EH (cell line): ENCODE measurements around the gene ATG7.
"Not testable (repeated sequence)": the region's sequence is repeated elsewhere in the genome, so short reads cannot be mapped to it uniquely, and the experiment has no call there.

Experiments used
- DNase-seq: peaks from one replicate; pipeline ENCODE4 v3.0.0-alpha.2; 2015; ENCODE audit warnings: low read depth

The ATG7 gene

GRCh38 chr3:11568503-11569155 is 296.4 kb downstream of the ATG7 start:
- peak; percentile 98 for DNase-seq

GRCh38 chr3:11569156-11569741 is 297.1 kb downstream of the ATG7 start:
- DNase-seq = no peak

- no peak for DNase-seq
These were observed 298.1 kb downstream of the ATG7 start for GRCh38 chr3:11570251-11570650.

DNA sequence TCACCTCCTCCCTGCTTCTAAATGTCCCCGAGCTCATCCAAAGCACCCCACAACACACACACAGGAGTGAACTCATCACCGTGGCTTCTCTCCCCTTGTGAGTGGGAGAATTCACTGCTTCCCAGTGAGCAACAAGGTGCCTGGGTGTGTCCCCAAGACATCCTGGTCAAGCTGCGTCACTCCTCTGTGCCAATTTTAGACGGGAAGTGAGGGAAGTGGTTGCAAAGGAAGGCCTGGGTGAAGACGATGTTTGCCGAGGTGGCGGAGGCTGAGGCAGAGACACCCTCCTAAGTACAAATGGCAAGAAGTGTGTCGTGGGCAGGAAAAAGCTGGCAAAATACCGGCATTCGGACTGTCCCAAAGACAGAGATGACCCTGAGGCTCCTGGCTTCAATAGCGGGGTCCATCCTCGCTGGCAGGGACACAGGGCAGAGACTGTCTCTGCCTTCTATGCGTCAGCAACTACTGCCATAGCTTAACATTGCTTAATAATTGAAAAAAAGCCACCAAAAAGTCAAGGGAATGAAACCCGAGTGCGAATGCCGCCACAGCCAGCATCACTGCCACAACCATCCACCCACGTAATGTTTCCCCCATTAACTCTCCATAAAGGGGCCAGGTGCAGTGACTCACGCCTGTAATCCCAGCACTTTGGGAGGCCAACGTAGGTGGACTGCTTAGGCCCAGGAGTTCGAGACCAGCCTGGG is 298.7 kb downstream of the ATG7 start:
- DNase-seq = peak; percentile 65

DNA sequence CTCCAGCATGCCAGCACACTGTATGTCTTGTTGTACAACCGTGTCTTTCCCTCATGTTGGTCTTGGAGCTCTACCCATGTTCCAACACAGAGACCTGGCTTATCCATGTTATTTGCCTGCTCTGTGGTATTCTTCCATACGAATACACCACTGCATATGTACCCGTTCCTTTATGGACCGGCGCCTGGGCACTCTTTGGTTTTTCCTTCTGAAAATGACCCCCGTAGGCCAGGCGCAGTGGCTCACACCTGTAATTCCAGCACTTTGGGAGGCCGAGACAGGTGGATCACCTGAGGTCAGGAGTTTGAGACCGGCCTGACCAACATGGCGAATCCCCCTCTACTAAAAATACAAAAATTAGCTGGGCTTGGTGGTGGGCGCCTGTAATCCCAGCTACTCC is 300.5 kb downstream of the ATG7 start:
- not testable (repeated sequence) for DNase-seq

DNA sequence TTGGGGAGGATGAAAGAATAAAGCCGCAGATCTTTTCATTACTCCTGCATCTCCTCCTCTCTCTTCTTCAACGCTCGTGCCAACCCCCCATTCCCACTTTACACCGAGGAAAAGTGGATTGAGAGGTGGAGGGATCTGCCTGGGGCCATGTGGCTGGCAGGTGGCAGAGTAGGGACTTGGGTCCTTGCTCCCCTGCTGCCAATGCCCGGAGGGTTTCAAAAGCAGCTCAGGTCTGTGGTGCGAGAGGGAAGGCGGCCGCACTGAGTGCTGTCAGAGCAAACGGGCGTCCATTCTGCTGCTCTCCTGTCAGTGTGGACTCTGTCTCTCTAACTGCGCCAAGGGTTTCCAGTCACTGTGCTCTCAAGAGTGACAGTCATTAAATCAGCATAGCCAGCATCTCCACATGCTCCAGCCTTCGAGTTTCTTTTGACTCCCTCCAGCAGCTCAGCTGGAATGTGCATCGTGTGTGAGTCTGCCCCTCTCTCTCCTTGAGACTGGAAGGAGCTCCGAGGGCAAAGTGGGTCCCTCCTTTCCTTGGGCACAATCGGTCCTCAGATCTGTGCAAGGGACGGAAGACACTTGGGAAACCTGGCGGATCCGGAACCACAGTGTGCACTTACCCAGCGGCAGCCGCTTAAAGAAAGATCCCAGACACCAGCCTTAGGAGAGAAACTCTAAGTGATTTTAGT is 302.9 kb downstream of the ATG7 start:
- DNase-seq = no peak

DNA sequence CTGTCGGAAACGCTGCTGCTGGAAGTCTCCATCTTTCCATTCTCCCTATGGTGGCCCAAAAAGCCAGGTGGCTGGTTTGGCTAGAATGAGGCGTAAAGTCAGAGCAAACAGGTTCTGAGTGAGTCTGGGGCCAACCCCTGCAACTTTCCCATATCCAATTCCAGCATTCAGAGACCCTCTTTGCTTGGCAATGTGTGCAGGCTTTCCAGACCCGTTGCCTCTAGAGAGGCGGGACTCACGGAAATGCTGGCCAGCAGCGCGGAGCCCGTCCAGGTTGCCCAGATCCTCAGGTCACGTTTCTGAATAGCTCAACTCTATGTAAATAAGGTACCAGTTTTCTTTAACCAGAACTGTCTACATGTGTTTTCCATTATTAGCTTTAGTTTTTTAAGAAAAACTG is 303.5 kb downstream of the ATG7 start:
- DNase-seq = no peak

- no peak for DNase-seq
These were observed 304.3 kb downstream of the ATG7 start for GRCh38 chr3:11576453-11576852.

GRCh38 chr3:11578169-11578568 is 306.0 kb downstream of the ATG7 start:
- DNase-seq = no peak

GRCh38 chr3:11580645-11581044 is 308.4 kb downstream of the ATG7 start:
- no peak for DNase-seq

DNA sequence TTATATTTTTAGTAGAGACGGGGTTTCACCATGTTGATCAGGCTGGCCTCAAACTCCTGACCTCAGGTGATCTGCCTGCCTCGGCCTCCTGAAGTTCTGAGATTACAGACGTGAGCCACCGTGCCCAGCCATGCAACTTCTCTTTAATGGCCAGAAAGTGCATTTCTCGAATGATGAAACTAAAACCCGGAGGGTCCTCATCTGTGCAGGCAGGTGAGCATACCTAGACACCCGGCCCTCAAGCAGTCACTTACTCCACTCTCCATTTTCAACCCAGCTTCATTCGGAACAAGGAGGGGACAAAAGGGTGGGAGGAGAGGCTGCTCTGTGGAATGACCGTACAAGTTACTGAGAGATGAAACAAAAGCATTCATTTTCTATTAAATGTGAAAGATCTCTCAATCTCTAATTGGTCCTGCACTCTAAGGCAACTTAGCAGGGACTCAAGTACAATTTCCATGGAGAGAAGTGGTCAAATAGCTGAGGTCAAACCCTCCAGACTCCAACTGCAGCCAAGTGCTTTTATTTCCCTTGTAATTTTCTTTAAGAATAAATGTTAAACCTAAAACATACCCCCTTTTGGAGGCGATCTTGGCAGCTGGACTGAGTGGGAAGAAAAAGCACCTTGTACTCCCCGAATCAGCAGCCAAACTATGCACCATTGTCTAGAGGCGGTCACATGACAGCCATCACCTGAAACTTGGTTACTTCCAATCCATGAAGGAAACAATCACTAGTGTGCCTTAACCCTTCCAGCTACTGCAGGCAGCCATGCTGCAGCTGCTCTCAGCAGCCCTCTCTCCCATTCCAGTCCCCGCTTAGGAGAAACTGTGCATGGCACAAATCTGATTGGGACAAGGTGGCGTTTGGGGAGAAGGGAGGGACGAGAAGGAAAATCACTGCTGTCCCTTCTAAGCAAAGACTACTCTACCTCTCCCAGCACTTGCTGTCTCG is 309.3 kb downstream of the ATG7 start:
- DNase-seq = no peak

DNA sequence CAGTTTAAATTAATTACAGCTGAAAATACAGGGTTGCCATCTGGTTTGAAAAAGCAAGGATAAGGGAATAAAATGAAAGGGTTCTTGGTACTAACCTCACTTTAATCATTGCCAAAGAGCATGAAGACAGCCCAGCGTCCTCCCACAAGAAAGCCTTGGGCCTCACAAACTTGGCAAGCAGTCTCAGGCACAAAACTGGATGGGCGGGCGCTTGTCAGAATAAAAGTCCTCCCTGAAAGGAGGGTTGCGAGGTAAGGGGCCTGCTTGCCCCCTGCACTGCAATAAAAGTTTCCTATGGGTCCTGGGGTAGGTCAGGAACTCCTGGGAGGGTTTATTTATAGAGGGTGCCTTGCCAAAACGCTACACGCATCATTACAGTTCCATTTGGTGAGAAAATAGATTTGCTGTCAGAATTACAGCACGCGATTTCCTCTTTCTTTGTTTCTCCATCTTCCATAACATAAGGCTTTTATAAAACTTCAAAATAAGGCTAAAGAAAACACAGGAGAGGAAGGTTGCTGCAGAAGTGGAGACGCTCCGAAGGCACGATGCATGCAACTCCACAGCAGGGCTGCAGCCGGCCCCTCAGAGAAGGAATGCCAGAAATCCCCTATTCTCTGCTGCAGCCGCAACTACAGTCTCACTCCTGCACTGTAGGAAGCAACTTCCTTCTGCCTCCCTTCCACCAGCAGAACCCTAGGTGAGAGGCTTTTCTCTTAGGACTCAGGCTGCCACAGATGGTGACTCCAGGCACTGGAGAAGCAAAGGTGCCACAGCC is 310.2 kb downstream of the ATG7 start:
- peak; percentile 91 for DNase-seq

- DNase-seq = peak; percentile 34
These were observed 311.0 kb downstream of the ATG7 start for GRCh38 chr3:11583235-11583634.

DNA sequence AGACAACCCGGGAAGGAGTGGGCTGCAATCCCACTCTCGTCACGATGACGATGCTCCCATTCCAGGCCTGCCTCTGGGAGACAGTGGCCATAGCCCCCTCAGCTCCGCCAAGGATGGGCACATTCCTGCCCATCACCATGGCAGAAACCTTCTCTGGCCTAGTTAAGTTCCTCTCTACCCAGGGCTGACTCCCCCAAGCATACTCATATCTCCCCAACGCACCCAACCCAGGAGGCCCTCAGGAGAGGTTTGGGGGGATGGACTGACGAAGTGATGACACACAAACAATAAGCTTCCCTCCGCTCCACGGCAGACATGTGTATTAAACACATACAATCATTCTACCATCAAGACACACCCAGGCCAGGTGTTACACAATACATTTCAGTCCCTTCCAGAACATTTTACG is 311.4 kb downstream of the ATG7 start:
- peak; percentile 34 for DNase-seq

DNA sequence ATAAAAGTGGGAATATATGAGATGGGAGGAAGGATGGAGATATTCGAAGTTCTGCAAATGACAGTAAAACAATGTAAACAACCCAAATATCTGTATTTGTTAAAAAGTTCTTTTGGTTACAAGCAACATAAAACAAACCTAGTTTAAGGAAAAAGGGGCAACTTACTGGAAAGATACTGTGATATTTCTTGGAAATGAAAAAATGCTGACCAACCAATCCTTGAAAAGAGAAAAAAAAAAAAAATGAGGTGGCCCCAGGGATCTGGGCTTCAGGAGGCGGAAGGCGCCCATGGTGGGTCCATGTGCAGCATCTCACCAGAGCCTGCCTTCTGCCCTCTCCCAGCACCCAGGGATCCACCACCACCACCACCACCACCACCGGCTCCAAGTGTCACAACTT is 312.4 kb downstream of the ATG7 start:
- no peak for DNase-seq

DNA sequence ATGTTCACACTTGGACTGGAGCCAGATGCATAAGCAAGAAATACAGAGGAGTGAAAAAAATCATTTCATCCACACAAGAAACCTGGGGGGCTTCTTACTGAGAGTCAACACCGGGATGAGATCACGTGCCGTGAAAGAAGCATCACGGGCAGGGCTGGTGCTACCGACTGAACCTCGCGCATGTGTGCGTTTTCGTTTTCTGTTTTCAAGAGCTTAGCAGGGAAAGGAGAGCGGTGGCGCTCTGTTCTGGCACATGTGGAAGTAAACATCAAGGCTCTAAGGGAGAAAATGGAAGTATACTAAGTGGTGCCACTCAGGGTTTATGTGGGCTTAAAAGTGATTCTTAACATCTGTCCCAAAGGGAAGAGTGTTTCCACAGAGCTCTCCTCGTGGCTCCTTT is 315.6 kb downstream of the ATG7 start:
- DNase-seq = peak; percentile 44

DNA sequence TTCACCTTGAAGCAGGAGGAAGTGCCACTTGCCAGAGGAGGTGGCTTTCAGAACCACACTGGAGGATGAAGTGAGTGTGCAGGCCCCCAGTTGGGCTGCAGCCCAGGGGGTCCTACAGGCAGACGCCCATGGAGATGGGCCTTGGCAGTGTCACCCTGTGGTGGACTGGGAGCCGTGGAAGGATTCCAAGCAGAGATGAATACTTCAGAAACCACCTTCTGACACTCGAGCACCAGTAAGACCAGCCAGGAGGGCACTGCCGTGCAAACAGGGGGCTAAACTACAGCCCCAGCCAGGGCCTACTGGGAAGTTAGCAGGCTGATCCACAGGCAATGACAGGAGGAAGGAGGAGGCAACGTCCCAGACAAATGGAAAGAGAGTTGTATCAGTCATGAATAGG is 316.1 kb downstream of the ATG7 start:
- no peak for DNase-seq

DNA sequence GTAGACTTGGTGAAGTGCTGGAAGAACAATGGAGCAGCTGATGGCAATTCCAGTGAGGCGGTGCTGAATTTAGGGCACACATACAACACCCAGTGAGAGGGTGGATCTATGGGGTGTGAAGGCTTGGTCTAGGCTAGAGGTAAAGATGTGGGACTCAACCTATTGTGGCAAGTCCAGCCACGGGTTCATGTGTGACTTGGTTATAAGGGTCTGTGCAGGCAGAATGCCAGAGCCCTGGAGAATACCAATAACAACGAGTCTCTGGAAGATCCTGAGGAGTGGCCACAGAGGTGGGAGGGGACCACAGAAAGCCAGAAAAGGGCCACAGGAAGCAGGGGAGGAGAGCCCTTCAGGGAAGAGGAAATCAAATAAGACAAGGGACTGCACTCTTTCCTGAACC is 316.6 kb downstream of the ATG7 start:
- DNase-seq = no peak

GRCh38 chr3:11589706-11590105 is 317.5 kb downstream of the ATG7 start:
- DNase-seq = no peak

DNA sequence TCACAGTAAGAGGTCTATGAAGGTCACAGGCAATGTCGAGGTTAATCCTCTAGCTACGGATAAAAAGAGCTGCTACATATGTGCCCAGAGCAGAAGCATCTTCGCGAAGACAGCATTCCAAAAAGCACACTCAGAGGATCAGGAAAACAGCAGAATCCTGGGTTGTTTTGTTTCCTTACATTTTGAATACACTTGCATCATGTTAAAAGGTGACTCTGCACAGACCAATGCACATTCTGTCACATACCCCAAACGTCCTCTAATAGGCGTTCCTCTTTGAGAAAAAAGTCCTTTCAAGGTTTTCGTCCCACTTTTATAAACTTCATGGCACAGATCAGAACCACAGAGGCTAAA is 318.8 kb downstream of the ATG7 start:
- DNase-seq = peak; percentile 79
